GM13977 (cell line): ENCODE results near the gene SERTAD4.
A peak's percentile ranks its signal among the peaks of the same experiment; 100 is the strongest.

Experiments
- DNase-seq: peaks from one replicate; pipeline ENCODE4 v3.0.0; 2012; ENCODE audit warnings: low spot score
- in situ Hi-C: fragments of 300-500 bp; cut with MboI; formaldehyde crosslinking; loops from one replicate; pipeline ENCODE4 v1.12.0; 2022; ENCODE audit warnings: low sequenced_read_pairs, low pct_unique_long_range_greater_than_20kb, mixed read lengths, inconsistent platforms; ENCODE audit not compliant: unreplicated experiment
- TF ChIP-seq, protein P1 (sequence below): IDR thresholded peaks from 2 replicates; pipeline ENCODE4 v1.5.1; 2012; ENCODE audit warnings: mild to moderate bottlenecking, control low read depth; ENCODE audit not compliant: insufficient read depth; ENCODE audit errors: extremely low read depth, missing control alignments

Gene SERTAD4

DNA sequence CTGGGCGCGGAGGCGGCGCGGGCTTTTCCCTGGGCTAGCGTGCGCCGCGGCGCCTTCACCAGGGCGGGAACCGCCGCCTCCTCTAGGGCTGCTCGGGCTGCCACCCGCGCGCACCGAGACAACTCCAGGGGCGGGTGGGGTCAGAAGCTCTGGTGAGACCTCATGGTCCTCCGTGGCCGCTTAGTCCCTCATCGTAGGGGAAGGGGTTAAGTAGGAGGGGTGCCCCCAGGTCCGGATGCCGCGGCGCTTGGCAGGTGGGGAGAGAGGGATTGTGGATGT, 559 bp downstream of the SERTAD4 start:
- TF ChIP-seq, protein P1, sequence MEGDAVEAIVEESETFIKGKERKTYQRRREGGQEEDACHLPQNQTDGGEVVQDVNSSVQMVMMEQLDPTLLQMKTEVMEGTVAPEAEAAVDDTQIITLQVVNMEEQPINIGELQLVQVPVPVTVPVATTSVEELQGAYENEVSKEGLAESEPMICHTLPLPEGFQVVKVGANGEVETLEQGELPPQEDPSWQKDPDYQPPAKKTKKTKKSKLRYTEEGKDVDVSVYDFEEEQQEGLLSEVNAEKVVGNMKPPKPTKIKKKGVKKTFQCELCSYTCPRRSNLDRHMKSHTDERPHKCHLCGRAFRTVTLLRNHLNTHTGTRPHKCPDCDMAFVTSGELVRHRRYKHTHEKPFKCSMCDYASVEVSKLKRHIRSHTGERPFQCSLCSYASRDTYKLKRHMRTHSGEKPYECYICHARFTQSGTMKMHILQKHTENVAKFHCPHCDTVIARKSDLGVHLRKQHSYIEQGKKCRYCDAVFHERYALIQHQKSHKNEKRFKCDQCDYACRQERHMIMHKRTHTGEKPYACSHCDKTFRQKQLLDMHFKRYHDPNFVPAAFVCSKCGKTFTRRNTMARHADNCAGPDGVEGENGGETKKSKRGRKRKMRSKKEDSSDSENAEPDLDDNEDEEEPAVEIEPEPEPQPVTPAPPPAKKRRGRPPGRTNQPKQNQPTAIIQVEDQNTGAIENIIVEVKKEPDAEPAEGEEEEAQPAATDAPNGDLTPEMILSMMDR = no peak
- in situ Hi-C loops = no loop called here
- DNase-seq = peak; percentile 37

DNA sequence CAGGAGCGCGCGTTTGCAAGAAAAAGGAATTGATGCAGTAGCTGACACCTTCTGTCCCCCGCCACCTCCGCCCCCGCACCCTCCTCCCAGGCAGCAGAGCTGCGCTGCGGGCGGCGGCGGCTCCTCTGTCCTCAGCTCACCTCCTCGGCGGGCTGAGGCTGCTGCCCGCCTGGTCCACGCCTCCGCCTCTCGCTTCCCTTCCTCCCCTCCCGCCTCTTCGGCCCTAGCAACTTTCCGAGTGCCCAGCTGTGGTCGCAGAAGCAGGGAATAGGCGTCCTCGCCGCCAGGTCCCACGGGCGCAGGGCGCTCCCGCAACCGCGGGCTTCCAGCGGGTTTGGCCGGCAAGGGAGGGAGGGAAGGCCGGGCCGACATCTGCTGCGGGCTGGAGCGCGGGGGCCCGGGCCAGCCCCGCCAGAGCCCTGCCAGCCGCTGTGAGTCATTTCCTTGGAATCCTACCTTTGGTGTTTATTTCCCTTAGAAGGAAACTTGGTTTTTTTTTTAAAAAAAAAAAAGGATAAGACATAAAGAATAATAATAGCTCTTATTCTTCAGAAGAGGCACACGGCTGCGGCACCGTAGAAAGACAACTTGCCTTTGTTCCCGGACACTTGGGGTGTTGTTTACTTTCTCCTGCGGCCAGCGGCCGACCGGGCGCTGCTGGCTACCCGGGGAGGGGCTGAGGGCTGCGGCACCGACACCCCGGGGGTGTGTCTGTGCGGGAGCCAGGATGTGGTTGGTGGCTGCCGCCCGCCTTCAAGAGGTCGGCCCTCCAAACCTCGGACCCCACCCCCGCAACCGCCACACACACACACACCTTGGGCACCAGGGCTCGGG, 1.1 kb downstream of the SERTAD4 start:
- TF ChIP-seq, protein P1 = no peak
- DNase-seq = no peak
- in situ Hi-C loops = no loop called here

DNA sequence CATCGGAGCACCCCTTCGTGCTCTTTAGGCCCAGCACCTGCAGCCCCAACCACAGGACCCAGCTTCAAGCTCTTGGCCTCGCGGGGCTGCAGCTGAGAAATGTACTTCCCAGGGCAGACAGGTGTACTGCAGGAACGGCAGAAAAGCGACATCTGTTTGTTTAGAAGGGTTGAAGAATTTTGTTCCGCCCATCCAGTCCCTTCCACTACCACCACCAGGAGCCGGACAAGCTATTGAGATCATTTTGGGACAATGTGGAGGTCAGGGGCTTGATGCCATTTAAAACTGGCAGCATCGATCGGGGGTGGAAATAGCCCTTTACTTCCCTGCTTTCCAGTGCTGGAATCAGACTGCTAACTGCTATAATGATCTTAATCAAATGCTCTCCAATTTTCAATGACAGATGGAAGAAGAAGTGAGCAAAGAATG, 1.7 kb downstream of the SERTAD4 start:
- TF ChIP-seq, protein P1 = no peak
- DNase-seq = no peak
- in situ Hi-C loops = no loop called here

DNA sequence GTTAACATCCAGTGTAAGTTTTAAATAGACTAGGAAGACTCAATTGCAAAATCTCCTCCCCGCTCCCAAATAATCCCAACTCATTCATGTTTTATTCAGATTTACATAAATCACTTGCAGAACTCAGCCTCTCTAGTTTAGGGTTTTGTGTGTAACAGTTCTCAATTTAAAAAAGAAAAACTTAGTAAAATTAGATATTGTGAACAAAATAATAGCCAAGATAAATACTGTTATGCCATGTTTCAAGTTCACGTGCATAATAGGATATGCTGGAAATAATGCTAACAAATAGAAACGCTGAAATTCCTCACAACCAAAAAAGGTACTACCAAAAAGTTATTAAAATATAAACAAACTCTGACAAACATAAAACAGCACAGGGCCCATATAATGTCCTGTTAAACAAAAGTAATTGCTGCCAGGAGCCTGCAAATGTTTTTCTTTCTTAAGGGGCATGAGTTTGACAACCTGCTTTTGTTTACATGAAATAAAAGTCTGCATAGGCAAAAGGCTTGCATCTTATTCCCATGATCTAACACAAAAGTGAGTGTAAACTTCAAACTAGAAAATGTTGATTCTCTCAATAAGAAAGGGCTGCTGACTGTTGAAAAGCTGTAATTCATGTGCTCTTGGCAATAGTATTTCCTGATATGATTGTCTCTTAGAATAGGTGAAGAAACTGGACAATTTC, 2.9 kb downstream of the SERTAD4 start:
- TF ChIP-seq, protein P1 = no peak
- in situ Hi-C loops = no loop called here
- no peak for DNase-seq

DNA sequence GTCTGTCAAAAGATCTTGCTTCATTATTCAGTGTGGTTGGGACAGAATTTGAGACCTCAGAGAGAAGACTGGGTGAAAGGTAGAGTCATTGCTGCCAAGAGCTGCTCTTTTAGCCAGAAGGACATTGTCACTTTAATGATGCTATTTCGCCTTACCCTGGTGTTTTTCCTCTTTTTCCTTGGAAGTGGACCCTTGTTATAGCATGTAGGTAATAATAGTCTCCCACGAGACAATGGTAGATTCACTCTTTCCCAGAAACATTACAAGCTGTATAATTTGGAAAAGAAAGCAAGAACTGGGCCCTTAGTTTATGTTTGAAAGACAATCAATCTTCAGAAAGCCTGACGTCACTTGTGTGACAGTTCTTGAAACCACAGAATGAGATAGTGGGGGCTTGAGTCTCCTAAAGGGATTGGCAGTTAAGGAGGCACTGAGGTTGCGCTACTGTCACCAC, 3.8 kb downstream of the SERTAD4 start:
- no peak for DNase-seq
- in situ Hi-C loops = no loop called here
- TF ChIP-seq, protein P1 = no peak

DNA sequence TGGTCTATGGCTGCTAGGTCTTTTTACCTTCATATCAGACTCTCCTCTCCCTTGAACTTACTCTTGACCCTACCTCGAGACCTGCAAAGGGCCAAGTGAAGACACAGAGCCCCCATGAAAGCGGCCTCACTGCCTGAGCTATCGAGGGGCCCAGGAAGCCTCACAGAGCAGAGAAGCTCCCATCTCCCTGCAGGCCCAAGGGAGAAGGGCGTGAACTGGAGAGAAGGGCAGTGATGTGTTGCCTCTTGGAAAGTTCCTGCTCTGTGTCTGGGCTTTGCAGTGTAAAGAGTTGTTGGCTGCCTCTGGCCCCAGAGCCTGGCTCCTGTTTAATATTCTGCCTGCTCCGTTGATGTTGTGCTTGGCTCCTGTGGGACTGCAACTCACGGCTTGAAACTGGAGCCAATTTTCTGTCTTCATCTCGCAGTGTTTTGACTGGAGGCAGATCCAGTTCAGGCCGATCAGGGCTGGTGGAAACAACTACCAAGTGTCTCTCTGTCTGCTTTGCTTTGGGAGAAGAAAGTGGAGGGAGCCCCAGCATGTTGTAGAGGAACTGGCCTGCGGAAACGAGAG, 4.3 kb downstream of the SERTAD4 start:
- DNase-seq = no peak

More for the DNA sequence above, 4.3 kb downstream of the SERTAD4 start:
- TF ChIP-seq, protein P1 = no peak
- in situ Hi-C loops = no loop called here
